Upper lobe of left lung (tissue), 4 donors: ENCODE measurements around the gene MILR1.

ENCODE experiments used
- CTCF ChIP-seq, 6 experiments: fragments of 450-650 bp in 4 of 6; fragments of 200-600 bp in 2 of 6; sonication (generic) in 2 of 6; IDR thresholded peaks; one replicate each; pipeline ENCODE4 v1.5.1; 2016 to 2019; ENCODE audit warnings: antibody characterized with exemption in 6 of 6
- POLR2A ChIP-seq, 4 donors: fragments of 450-650 bp; IDR thresholded peaks; one replicate each; pipeline ENCODE4 v1.5.1; 2016 to 2017; ENCODE audit warnings: antibody characterized with exemption in 4 of 4, mild to moderate bottlenecking in 2 of 4
- POLR2AphosphoS5 ChIP-seq, 2 donors: sonication (generic); formaldehyde crosslinking; IDR thresholded peaks; one replicate each; pipeline ENCODE4 v1.5.1; 2017; ENCODE audit warnings: antibody characterized with exemption in 2 of 2

- TF ChIP-seq POLR2A (IDR thresholded peaks at IDR 0.05) (no peak), POLR2AphosphoS5 (IDR thresholded peaks at IDR 0.05) (no peak), CTCF (IDR thresholded peaks at IDR 0.05) (no peak)
These were observed 12.0 kb downstream of the MILR1 start for GRCh38 chr17:64460955-64461354.
